ENCODE results near the gene WDR1.

- TF ChIP-seq CTCF (IDR thresholded peaks at IDR 0.05) (no peak), POLR2A (IDR thresholded peaks at IDR 0.05) (no peak)
Observed at GRCh38 chr4:10046471-10046870, 70.1 kb downstream of the WDR1 start.

Measured in testis (tissue), 2 donors.